ENCODE results near the gene IL25.

DNA sequence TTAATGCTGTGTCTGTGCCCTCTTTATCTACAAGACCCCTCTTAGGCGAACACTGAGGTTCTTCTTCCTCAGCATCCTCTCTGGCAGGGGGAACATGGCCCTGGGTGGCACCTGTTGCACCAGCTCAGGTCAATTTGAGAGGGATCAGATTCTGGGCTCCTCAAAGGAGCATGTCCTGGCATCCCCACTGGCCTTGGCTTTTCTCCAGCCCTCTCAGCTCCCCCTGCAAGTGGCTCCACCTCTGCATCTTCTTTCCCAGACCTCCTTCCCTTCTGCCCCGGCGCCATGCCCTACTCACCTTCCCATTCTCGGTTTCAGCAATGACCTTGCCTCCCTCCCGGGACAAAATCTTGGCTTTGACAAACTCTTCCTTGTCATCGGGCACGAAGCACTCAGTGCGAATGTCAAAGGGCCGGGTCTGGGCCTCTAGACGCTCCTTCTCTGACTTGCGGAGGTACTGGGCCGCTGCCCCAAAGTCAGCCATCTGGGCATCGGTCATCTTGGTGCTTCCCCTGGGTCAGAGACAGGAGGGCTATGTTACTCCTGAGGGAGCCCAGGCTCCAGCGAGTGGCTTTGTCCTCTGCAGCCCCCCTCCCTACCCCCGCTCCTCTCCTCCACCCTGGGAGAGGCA is 34.2 kb downstream of the IL25 start:
- TF ChIP-seq ZNF70 (CRISPR knock-in tag; IDR thresholded peaks at IDR 0.05) (no peak), ARNTL (CRISPR knock-in tag; IDR thresholded peaks at IDR 0.05; ENCODE audit: borderline replicate concordance, low read depth) (no peak), PPARA (CRISPR knock-in tag; IDR thresholded peaks at IDR 0.05; ENCODE audit: borderline replicate concordance) (no peak)
